K562 (cell line): ENCODE data around the gene PCSK6. TPM values are rescaled to one million over a fixed set of nuclear protein-coding genes. Genes with fewer than 3 reads are reported as not detected.

Experiments used
- CHD7 ChIP-seq: fragments of 200-600 bp; sonication (generic); IDR thresholded peaks from one replicate; pipeline ENCODE4 v1.6.1; 2012; ENCODE audit warnings: mild to moderate bottlenecking, low read depth, low read length, inconsistent platforms
- CXXC5 ChIP-seq: fragments of 250-450 bp; sonication (Bioruptor Pico); IDR thresholded peaks from 2 replicates; pipeline ENCODE4 v1.8.0; 2022; ENCODE audit warnings: inconsistent platforms, mild to moderate bottlenecking, moderate library complexity
- FOXM1 ChIP-seq, 2 experiments: fragments of 450-650 bp in 1 of 2; sonication (generic) in 1 of 2; formaldehyde crosslinking in 1 of 2; IDR thresholded peaks; 2 replicates each; pipeline versions ENCODE4 v1.6.1 to v1.9.0; 2017 to 2022; ENCODE audit warnings: low read depth in 2 of 2, mild to moderate bottlenecking in 2 of 2, missing genetic modification reagents in 1 of 2, moderate library complexity in 1 of 2
- IRF9 ChIP-seq: fragments of 450-650 bp; IDR thresholded peaks from 2 replicates; pipeline ENCODE4 v1.6.1; 2016; ENCODE audit warnings: missing biosample characterization, missing genetic modification characterization
- KLF10 ChIP-seq: fragments of 250-450 bp; sonication (Bioruptor Pico); IDR thresholded peaks from 2 replicates; pipeline ENCODE4 v1.6.1; 2021; ENCODE audit warnings: matching md5 sums
- MTA1 ChIP-seq: fragments of 450-650 bp; IDR thresholded peaks from 2 replicates; pipeline ENCODE4 v1.6.1; 2017; ENCODE audit warnings: borderline replicate concordance
- MTA3 ChIP-seq: fragments of 450-650 bp; formaldehyde crosslinking; IDR thresholded peaks from 2 replicates; pipeline ENCODE4 v1.6.1; 2017; ENCODE audit warnings: mild to moderate bottlenecking, borderline replicate concordance
- MYC ChIP-seq, 2 experiments: fragments of 250-450 bp in 1 of 2; sonication (Bioruptor Pico) in 1 of 2; IDR thresholded peaks; 2 replicates each; pipeline versions ENCODE4 v1.5.1 to v1.6.1; 2012 to 2021; ENCODE audit warnings: low read depth in 2 of 2, borderline replicate concordance in 1 of 2, improper control_type of control experiment in 1 of 2, low read length in 1 of 2, mild to moderate bottlenecking in 1 of 2, moderate library complexity in 1 of 2
- NCOA6 ChIP-seq: fragments of 450-650 bp; IDR thresholded peaks from 2 replicates; pipeline ENCODE4 v1.6.1; 2017; ENCODE audit warnings: mild to moderate bottlenecking
- NR4A1 ChIP-seq, 2 experiments: fragments of 250-450 bp in 1 of 2; fragments of 450-650 bp in 1 of 2; sonication (Bioruptor Pico) in 1 of 2; IDR thresholded peaks; 2 replicates each; pipeline versions ENCODE4 v1.4.0 to v1.6.1; 2016 to 2020; ENCODE audit warnings: mild to moderate bottlenecking in 2 of 2, missing compliant biosample characterization in 1 of 2, missing genetic modification characterization in 1 of 2, moderate library complexity in 1 of 2
- ZNF232 ChIP-seq: sonication (generic); formaldehyde crosslinking; IDR thresholded peaks from 2 replicates; pipeline ENCODE4 v1.8.0; 2022; ENCODE audit warnings: mild to moderate bottlenecking, missing genetic modification reagents
- ZNF79 ChIP-seq: fragments of 250-450 bp; sonication (Bioruptor Pico); IDR thresholded peaks from 2 replicates; pipeline ENCODE4 v1.4.0; 2020; ENCODE audit warnings: low read depth, mild to moderate bottlenecking, moderate library complexity
- polyA plus RNA-seq, 8 experiments: library from polyadenylated mRNA; depleted of rRNA in 4 of 8; stranded (reverse) in 5 of 8; unstranded in 3 of 8; fragments of >200 nt; fragmentation: Nextera tagmentation in 2 of 8; fragmentation: Illumina TruSeq in 1 of 8; extraction: Ambion mirVana in 2 of 8; extraction: Trizol in 1 of 8; gene quantifications; 2 replicates each; pipeline versions ENCODE4 v1.2.1 to v1.2.3, GENCODE V29; 2011 to 2014; ENCODE audit warnings: inconsistent platforms in 1 of 8, missing spikeins in 1 of 8
- total RNA-seq, 7 experiments: library from RNA; depleted of rRNA in 6 of 7; stranded (reverse); fragments of >200 nt in 6 of 7; fragmentation: Illumina TruSeq in 2 of 7; extraction: Trizol in 2 of 7; gene quantifications; 2 replicates each; pipeline versions ENCODE4 v1.2.1 to v1.2.3, GENCODE V29; 2011 to 2021; ENCODE audit warnings: low replicate concordance in 1 of 7
- TF ChIP-seq, protein P1 (sequence below), 3 experiments: fragments of 200-800 bp in 1 of 3; sonication (Bioruptor generic) in 1 of 3; sonication (generic) in 1 of 3; formaldehyde crosslinking in 1 of 3; IDR thresholded peaks; 2 replicates each; pipeline versions ENCODE4 v1.6.1 to v1.8.0; 2016 to 2022; ENCODE audit warnings: mild to moderate bottlenecking in 2 of 3, missing compliant biosample characterization in 2 of 3, missing genetic modification characterization in 2 of 3, missing genetic modification reagents in 1 of 3

PCSK6 gene
- total and polyA plus RNA-seq, 9 of the 15 experiments (the other 6 are each of a cell fraction or from before 2014, with no cell fraction given) = 2.2 to 32.6 (median 14.5) TPM

GRCh38 chr15:101451266-101451799, 38.2 kb downstream of the PCSK6 start (continued):
- TF ChIP-seq, protein P1, sequence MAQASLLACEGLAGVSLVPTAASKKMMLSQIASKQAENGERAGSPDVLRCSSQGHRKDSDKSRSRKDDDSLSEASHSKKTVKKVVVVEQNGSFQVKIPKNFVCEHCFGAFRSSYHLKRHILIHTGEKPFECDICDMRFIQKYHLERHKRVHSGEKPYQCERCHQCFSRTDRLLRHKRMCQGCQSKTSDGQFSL (CRISPR knock-in tag; IDR thresholded peaks at IDR 0.05) = no peak
- TF ChIP-seq, protein P1 (tag; IDR thresholded peaks at IDR 0.05) = peak in 1 of 2 experiments; percentile 46; a peak in 1 of 4 replicates
- TF ChIP-seq IRF9 = peak; percentile 62; the same call in 1 of the 2 replicates
- TF ChIP-seq CHD7 = no peak
- no peak for TF ChIP-seq ZNF79
- TF ChIP-seq NCOA6 = 0 out of 2 replicates have a peak, but pooled peaks have one; percentile 32
- peak; percentile 89 for TF ChIP-seq FOXM1 (IDR thresholded peaks at IDR 0.05; ENCODE audit: low read depth)
- no peak for TF ChIP-seq FOXM1 (CRISPR knock-in tag; IDR thresholded peaks at IDR 0.05; ENCODE audit: low read depth)
- 0 out of 2 replicates have a peak, but pooled peaks have one; percentile 71 for TF ChIP-seq MTA3
- TF ChIP-seq CXXC5 (CRISPR knock-in tag) = peak; percentile 96
- TF ChIP-seq NR4A1 (CRISPR knock-in tag; IDR thresholded peaks at IDR 0.05) = no peak
- TF ChIP-seq NR4A1 (tag; IDR thresholded peaks at IDR 0.05) = peak; percentile 82; the same call in 1 of the 2 replicates
- TF ChIP-seq KLF10 (CRISPR knock-in tag) = no peak
- TF ChIP-seq MTA1 = peak; percentile 78
- TF ChIP-seq ZNF232 (CRISPR knock-in tag) = no peak
- peak; percentile 85 for TF ChIP-seq MYC (IDR thresholded peaks at IDR 0.05; ENCODE audit: low read depth, low read length)
- TF ChIP-seq MYC (CRISPR knock-in tag; IDR thresholded peaks at IDR 0.05; ENCODE audit: borderline replicate concordance, low read depth) = no peak
